ENCODE measurements around the gene ANKRD27. TPM values are rescaled to one million over a fixed set of nuclear protein-coding genes. Genes with fewer than 3 reads are reported as not detected.

ANKRD27 gene
- 35.6 to 49.3 TPM (median 44.1 TPM) in 5 replicates for total RNA-seq (2022; extraction: Qiagen RNA extraction)

DNA sequence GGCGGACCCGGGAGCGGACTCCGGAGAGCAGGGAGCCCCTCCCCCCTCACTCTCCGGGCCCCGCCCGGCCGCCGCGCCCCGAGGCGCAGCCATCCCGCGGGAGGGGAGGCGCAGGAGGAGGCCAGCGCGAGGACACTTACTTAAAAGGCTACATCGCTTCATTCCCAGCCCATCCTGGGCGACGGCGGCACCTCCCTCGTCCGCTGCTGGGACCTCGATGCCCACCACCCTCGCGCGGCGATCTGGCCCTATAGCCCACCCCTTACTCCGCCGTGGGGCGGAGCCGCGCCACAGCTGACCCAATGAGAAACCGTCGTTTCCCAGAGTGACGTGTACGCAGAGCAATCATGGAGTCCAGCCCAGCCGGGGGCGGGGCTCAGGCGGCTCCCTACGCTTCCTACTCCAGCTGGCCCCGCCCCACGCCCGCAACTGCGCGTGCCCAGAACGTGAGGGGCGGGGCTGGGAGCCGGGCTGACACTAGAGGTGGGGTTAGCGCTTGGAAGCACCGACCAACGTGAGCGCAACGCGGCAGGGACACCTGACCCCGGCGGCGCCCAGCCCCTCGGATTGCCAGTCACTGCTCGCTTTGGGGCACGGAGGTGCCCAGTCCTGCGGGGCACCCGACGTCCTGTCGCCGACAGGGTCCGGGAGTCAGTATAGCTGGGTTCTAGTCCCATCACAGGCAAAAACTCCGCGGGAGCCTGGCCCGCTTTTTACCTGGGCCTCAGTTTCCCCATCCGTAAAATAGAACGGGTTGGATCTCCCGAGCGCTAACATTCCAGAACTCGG is at the start of gene ANKRD27:
Gene ANKRD27, minus strand, starts transcription at position 250 of the 789 bp plus-strand sequence. CDS start 16,165 bp downstream, outside the sequence.

DNA sequence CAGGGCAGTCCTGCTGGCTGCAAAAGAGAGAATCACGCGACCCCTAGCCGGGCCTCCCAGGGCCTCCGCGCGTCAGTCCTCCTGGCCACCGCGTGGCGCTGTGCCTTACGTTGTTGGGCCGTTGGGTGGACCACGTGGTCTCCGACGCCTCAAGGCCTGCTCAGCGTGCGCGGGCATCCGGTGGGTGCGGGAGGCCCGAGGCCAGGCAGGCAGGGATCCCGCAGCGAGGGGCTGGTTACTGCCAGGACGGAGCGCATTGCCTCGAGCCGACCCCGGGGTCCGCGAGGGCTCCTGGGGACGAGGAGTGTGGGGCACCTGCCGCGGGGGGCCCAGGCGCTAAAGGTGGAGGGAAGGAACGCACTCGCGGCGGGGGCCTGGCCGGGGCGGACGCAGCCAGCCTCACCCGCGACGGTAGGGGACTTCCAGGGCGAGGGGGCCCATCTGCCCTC is 44.7 kb upstream of the ANKRD27 start, which contains the start of gene TDRD12:
Gene TDRD12, plus strand, starts transcription at position 157 of the 449 bp plus-strand sequence. CDS start 306 bp downstream, outside the sequence.

DNA sequence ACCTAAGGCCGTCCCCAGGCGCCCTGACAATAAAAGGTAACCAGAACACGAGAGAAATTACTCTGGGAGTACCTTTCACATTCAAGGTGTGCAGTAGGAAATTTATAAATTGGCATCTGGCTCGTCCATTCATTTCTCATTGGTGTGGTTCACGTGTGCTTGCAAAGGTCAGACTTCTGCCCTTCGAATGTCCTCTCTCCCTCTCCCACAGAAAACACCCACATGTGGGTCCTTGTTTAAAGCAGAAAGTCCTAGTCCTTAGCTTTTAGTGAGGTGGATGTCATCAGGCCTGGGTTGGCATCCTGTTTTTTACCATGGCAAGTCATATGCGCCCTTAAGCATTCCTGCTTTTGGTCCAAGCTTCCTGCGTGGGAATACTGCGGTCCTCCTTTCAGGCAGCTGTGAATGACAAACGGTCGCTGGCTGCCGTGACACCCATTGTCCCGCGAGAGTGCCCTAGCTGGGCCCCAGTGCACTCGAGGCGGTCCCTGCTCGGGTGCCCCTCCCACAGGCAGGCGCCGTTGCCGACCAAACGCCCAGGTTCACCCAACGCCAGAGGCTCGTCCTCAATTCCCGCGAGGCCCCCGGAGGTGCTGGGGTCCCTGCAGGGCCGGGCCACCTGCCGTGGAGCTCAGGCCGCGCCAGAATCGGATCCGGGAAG is 16.4 kb upstream of the ANKRD27 start, which contains the start of gene NUDT19:
Gene NUDT19, plus strand, starts transcription at position 531 of the 661 bp plus-strand sequence. CDS start 140 bp downstream, outside the sequence.

GRCh38 chr19:32675720-32676185 is 773 bp upstream of the ANKRD27 start, which contains the start of gene RGS9BP:
Gene RGS9BP, plus strand, starts transcription at chr19:32675848. Its CDS starts 416 bp downstream, at chr19:32676264.

DNA sequence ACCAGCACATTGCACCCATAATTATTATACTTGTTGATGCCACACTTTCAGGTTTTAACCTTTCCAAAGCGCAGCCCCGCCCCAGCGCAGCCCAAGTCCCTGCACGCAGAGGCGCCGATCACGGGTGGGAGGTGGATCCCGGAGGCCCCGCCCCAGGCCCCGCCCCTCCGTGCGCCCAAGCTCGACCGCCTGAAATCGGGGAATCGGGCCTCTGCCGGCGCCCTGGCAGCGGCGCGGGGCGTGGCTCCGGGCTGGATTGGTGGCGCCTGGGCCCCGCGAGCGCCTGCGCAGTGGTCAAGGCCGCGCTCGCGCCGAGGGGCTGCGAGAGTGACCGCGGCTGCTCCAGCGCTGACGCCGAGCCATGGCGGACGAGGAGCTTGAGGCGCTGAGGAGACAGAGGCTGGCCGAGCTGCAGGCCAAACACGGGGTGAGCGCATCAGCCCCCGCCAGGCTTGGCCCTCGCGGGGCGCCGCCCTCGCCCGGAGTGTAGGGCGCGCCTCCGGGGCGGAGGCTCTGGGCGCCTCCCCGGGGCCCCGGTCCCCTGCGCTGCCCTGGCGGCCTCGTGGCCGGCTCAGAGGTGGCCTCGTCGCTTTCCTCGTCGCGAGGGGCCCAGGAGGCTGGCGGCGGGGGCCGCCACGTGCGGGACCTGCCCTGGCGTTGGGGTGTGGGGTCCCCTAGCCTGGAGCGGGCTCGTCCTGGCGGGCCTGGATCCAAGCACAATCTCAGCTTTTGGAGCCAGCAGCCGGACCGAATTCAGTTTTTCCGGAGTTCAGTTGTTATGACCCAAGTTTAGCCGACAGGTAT is 93.9 kb downstream of the ANKRD27 start, which contains the start of gene PDCD5:
Gene PDCD5, plus strand, starts transcription at position 290 of the 804 bp plus-strand sequence. Its CDS starts 72 bp downstream, at position 362.

Other genes with a start within 250 kb of the ANKRD27 start
- gene PDCD5, start 94.0 kb downstream of the ANKRD27 start, total RNA-seq (2022; extraction: Qiagen RNA extraction), result 391 to 455 TPM (median 435 TPM) in 5 replicates
- gene RGS9BP, start 668 bp upstream of the ANKRD27 start, total RNA-seq (2022; extraction: Qiagen RNA extraction), result 0.31 to 0.59 TPM (median 0.44 TPM) in 5 replicates
- 33.7 to 38.1 TPM (median 34.6 TPM) in 5 replicates for gene NUDT19, start 16.6 kb upstream of the ANKRD27 start, total RNA-seq (2022; extraction: Qiagen RNA extraction)
- 0.09 to 0.40 TPM (median 0.16 TPM) in 5 replicates for gene TDRD12, start 44.6 kb upstream of the ANKRD27 start, total RNA-seq (2022; extraction: Qiagen RNA extraction)
- 0.15 to 0.53 TPM (median 0.30 TPM) in 5 replicates for gene SLC7A9, start 194.6 kb upstream of the ANKRD27 start, total RNA-seq (2022; extraction: Qiagen RNA extraction)